ENCODE data around the gene TSPEAR.

GRCh38 chr21:44590311-44590721 is 121.1 kb downstream of the TSPEAR start:
- TF ChIP-seq CTCF (IDR thresholded peaks at IDR 0.05), result no peak
- TF ChIP-seq POLR2A (IDR thresholded peaks at IDR 0.05), result no peak

Measured in prostate gland (tissue), 2 donors.